ENCODE data around the gene TEX22.

GRCh38 chr14:105430565-105430964, 32.2 kb downstream of the TEX22 start:
- TF ChIP-seq, protein P1, sequence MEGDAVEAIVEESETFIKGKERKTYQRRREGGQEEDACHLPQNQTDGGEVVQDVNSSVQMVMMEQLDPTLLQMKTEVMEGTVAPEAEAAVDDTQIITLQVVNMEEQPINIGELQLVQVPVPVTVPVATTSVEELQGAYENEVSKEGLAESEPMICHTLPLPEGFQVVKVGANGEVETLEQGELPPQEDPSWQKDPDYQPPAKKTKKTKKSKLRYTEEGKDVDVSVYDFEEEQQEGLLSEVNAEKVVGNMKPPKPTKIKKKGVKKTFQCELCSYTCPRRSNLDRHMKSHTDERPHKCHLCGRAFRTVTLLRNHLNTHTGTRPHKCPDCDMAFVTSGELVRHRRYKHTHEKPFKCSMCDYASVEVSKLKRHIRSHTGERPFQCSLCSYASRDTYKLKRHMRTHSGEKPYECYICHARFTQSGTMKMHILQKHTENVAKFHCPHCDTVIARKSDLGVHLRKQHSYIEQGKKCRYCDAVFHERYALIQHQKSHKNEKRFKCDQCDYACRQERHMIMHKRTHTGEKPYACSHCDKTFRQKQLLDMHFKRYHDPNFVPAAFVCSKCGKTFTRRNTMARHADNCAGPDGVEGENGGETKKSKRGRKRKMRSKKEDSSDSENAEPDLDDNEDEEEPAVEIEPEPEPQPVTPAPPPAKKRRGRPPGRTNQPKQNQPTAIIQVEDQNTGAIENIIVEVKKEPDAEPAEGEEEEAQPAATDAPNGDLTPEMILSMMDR (conservative IDR thresholded peaks at IDR 0.05; ENCODE audit: low read depth, low read length) = no peak
- TF ChIP-seq EZH2 (IDR thresholded peaks at IDR 0.05; ENCODE audit: low read length, unreplicated experiment) (no peak), EZH2phosphoT487 (IDR thresholded peaks at IDR 0.05; ENCODE audit: borderline replicate concordance, low read length) (no peak)
